ENCODE results near the gene CGNL1. TPM values are rescaled to one million over a fixed set of nuclear protein-coding genes. Genes with fewer than 3 reads are reported as not detected.

CGNL1 gene
- polyA plus RNA-seq, 1 donor: 5.4 TPM

DNA sequence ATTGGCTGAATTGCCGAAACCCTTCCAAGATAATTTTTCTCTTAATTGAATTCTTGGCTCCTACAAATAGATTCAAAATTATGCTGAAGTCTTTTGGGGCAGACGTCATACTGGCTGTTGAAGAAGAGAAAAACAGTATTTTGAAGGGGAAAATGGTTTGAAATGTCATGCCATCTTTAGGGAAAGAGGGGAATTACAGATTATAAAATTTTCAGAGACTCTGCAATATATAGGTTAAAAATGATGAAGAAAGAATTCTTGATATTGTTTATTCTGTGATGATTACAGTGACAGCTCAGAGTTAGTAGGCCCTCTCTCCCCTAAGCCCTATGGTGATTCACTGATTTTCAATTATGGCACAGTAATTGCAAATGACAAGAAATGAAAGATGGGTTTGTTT is 86.1 kb downstream of the CGNL1 start:
- DNase-seq: no peak

DNA sequence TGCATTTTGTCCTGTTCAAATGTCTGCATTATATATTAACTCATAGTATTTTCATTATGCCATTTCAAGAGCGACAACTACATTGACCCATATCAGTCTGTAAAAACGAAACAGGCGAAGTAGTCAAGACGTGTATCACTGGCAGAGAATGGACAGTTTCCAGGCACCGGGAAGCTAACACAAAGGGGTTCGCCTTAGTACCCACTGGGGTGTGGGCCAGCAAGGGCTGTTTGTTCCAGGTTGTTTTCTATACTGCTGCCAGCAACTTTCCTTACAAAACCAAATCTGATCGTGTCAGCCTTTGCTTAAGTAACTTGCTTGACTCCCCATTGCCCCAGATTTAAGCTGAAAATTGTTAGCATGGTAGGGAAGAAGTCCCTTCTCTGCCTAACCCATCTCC is 87.1 kb downstream of the CGNL1 start:
- no peak for DNase-seq

- DNase-seq: no peak
Observed at GRCh38 chr15:57464480-57464879, 88.2 kb downstream of the CGNL1 start.

- DNase-seq: no peak
Observed at GRCh38 chr15:57468486-57468885, 92.2 kb downstream of the CGNL1 start.

GRCh38 chr15:57470543-57470942 is 94.2 kb downstream of the CGNL1 start:
- DNase-seq: no peak

- DNase-seq: no peak
Observed at GRCh38 chr15:57472861-57473260, 96.6 kb downstream of the CGNL1 start.

- peak; percentile 52 for DNase-seq
Observed at GRCh38 chr15:57476533-57476975, 100.2 kb downstream of the CGNL1 start.

GRCh38 chr15:57477736-57478522 is 101.6 kb downstream of the CGNL1 start:
- no peak for DNase-seq

- no peak for DNase-seq
Observed at GRCh38 chr15:57479005-57479404, 102.7 kb downstream of the CGNL1 start.

- no peak for DNase-seq
Observed at GRCh38 chr15:57481038-57481705, 104.9 kb downstream of the CGNL1 start.

DNA sequence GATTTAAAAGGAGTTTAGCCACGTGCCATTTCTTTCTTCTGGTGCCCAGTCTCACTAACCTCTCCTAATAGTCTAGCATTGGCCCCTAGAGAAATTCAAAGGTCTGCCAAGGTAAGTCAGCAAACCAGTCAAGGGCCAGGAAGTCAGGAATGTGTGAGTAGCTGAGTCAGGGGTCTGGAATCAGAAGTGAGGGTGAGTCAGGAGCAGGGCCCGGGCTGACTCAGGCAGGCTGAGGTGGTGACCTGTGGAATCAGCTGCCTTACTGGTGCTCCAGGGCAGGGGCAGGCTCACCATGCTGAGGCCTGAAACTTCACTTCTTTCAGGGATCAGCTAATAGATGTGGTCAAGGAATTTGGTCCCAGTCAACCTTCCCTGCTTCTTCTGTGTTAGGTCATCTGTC is 109.6 kb downstream of the CGNL1 start:
- no peak for DNase-seq

DNA sequence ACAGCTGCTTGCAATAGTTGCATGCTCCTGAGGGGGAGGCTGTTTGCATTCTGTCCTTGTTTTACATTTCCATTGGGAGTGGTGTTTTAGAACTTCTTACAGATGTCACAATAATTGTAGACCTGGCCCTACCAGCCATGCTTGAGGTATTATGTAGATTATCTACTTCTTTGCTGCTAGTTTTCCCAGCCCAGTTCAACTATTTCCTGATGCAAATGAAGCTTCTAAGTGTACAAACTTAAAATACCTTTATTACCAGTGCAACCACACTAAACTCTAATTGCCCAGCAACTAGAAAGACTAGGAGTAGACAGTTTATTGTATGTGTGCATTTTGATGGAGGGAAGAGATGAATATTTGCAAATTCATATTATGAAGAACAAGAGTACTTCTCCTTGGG is 110.5 kb downstream of the CGNL1 start:
- DNase-seq: no peak

DNA sequence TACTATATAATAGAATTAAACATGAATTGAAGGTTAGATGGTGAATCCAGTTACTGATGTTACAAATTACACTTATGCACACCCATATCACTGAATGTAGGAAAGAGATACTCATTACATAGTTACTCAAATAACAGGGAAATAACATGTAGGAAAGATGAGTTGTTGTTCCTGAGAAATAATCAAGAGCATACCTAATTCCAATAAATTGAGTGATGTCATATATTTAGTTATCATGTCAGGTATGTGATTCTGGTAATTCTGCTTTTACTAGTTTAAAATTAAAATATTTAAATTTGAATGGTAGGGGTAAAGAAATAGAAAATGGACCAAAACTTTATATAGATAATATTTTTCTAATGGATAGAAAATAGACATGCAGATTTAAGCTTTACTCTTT is 112.8 kb downstream of the CGNL1 start:
- no peak for DNase-seq

DNA sequence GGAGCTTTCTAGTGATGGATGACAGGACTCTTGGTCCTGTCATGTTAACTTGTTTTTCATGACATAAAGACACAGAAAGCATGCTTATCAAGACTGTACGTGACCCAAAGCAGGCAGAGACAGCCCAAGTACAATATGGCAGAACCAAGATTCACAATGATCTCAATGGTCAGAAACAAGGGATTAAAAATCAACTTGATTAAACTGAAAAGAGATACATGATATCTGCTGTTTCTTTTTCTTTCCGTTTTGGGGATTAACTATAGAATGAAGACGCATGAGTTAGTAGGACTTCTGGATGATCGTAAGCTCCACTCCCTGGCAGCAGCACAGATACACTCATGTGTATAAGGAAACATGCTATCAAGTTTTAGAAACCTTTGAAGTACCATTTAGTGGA is 117.0 kb downstream of the CGNL1 start:
- no peak for DNase-seq

GRCh38 chr15:57494581-57494980 is 118.3 kb downstream of the CGNL1 start:
- DNase-seq: peak; percentile 75

- no peak for DNase-seq
Observed at GRCh38 chr15:57495041-57495440, 118.7 kb downstream of the CGNL1 start.

DNA sequence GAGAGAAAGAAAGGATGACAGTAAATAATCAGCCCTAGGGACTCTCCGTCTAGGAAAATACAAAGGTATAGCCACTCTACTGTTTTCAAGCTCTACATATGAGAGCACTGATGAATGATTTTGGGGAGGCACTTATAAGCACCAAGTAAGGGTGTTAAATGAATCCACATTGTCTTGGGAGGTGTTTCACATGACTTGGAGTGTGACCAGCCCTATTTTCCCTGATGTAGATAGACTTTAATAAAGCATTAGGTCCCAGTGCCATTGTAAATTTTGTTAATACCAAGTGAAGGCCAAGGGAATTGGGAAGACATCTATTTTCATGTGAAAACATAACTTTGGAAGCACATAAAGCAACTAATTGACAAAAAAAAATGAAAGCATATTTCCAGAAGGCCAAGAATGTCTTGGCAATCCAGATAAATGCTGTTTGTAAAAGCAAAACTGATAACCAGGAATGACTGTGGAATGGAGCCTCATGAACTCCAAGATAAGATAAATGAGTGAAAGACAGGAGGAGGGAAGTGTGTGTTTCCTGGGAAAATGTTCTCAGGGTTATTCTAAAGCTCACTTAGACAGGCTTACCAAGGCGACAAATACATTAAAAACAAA is 119.4 kb downstream of the CGNL1 start:
- DNase-seq: no peak

DNA sequence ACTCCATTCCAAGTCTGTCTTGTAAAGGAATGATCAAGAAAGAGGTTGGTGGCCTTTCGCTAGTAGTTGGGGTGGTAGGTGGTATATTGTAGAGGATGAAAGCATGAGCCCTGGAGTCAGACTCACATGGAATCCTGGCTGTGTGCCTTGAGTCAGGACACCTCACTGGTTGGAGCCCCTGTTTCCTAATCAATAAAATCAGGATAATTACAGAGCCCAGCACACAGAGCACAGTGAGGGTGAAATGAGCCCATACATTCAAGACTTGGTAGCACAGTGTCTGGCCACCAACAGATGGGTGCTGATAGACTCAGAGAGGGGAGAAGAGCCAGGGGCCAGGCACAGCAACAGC is 120.3 kb downstream of the CGNL1 start:
- DNase-seq: no peak

DNA sequence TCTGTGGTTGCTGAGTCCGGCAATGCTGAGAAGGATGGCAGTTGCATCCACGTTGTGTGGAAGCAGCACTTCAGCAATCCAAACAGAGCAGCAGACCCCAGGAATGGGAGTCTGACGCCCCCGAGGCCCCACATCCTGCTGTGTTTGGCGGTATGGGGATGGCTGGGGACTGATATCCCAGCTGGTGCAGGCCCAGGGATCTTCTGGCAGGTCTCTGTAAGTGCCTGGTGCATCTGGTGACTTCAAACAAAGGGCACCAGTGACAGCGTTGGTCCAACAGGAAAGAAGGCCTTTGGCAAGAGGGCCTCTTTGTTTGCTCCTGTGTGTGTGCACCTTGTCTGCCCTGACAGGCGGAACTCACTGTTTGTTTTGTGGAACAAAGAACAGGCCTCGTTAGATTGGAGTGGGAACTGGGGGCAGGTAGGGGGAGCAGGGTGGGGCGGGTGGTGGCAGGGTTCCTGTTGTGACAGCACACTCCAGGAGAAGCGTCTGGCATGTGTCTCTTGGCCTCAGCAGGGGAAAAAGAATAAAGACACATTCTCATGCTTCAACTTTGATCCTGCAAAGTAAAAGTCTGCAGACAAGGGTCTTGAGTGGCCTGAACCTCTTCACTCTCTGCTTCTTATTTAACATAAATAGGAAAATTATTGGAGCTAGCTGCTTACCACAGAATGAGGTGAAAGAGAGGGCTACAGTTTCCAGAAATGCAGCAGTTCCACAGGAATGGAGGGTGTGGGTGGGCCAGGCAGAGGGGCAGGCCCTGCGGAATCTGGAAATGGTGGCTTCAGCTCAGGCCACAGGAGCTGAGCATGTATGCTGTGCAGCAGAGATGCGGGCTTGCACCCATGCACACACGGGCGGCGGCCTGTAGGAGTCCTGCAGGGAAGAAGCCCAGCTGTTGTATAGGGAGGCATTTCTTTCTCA is 120.9 kb downstream of the CGNL1 start:
- DNase-seq: no peak

DNA sequence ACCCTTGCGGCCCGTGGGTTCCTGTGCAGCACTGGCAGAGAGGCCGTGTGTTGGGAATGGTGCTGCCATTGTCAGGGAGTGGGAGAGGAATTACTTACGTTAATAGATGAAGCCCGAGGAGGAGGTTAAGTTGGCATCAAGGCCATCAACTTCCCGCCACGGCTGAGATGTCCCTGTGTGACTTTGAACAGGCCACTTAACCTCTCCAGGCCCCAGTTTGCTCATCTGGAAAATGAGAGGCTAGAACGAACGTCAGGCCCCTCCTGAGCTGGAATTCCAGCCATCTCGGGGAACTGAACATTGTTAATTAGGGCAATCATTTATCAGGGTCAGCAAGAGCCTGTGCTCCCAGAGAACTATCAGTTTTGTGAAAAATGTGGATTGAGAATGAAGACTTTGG is 124.0 kb downstream of the CGNL1 start:
- DNase-seq: no peak

- DNase-seq: no peak
Observed at GRCh38 chr15:57500979-57501576, 124.8 kb downstream of the CGNL1 start.

- no peak for DNase-seq
Observed at GRCh38 chr15:57502116-57502515, 125.8 kb downstream of the CGNL1 start.

Data from hindlimb muscle (tissue), 1 donor.